Measurements from ENCODE around the gene URB1. TPM values are rescaled to one million over a fixed set of nuclear protein-coding genes. Genes with fewer than 3 reads are reported as not detected.
A peak's percentile ranks its signal among the peaks of the same experiment; 100 is the strongest.
"Not testable (repeated sequence)": the region's sequence is repeated elsewhere in the genome, so short reads cannot be mapped to it uniquely, and the experiment has no call there.

Gene URB1
- total RNA-seq, 6 donors from 2014 or later = 9.3 to 23.0 (median 14.1) TPM

- Histone ChIP-seq H3K27me3 (no peaks in the 10 kb centered on the region), H3K27ac (no peak overlapping the region), H3K9me3 (no peaks in the 10 kb centered on the region), H3K4me3 (no peak overlapping the region), H3K36me3 (peaks cover 12 to 57% (median 41%) of the 10 kb centered on the region in 4 donors), H3K4me1 (no peaks in the 10 kb centered on the region)
- DNase-seq = no peak
- 96 to 99% methylated on average over 6 of the region's 6 CpGs for WGBS, 2 donors
- no peak for TF ChIP-seq EP300 (IDR thresholded peaks at IDR 0.05)
- no peak for TF ChIP-seq POLR2AphosphoS5 (IDR thresholded peaks at IDR 0.05)
- no peak for TF ChIP-seq POLR2A (IDR thresholded peaks at IDR 0.05)
- no peak for TF ChIP-seq CTCF (IDR thresholded peaks at IDR 0.05)
- ATAC-seq (ENCODE audit: low FRiP score in 2 of 2) = no peak
Measured at GRCh38 chr21:32312976-32313375, 79.8 kb downstream of the URB1 start.

GRCh38 chr21:32312326-32312725 lies 80.5 kb downstream of the URB1 start:
- Histone ChIP-seq H3K27me3 (no peaks in the 10 kb centered on the region), H3K9me3 (no peaks in the 10 kb centered on the region), H3K27ac (no peak overlapping the region), H3K4me1 (no peaks in the 10 kb centered on the region), H3K4me3 (no peak overlapping the region), H3K36me3 (peaks cover 12 to 51% (median 35%) of the 10 kb centered on the region in 4 donors)
- ATAC-seq (ENCODE audit: low FRiP score in 2 of 2) (no peak), DNase-seq (no peak)
- TF ChIP-seq EP300 (IDR thresholded peaks at IDR 0.05) (no peak), CTCF (IDR thresholded peaks at IDR 0.05) (no peak)
- WGBS, 2 donors = 95 to 98% methylated on average over 3 to 5 of the region's 5 CpGs

- ATAC-seq (ENCODE audit: low FRiP score in 2 of 2) (peak in 1 of 2 donors; percentile 30), DNase-seq (no peak)
- no peak overlapping the region for H3K27ac ChIP-seq
- H3K36me3 ChIP-seq = peaks cover 10 to 44% (median 29%) of the 10 kb centered on the region in 4 donors
- 97 to 100% methylated on average over 8 of the region's 9 CpGs for WGBS, 2 donors
- TF ChIP-seq POLR2A (IDR thresholded peaks at IDR 0.05) = no peak
- TF ChIP-seq POLR2AphosphoS5 (IDR thresholded peaks at IDR 0.05) = no peak
- TF ChIP-seq EP300 (IDR thresholded peaks at IDR 0.05) = no peak
- no peak for TF ChIP-seq CTCF (IDR thresholded peaks at IDR 0.05)
- H3K9me3 ChIP-seq = no peaks in the 10 kb centered on the region
- H3K4me3 ChIP-seq = no peak overlapping the region
- H3K27me3 ChIP-seq = no peaks in the 10 kb centered on the region
- no peaks in the 10 kb centered on the region for H3K4me1 ChIP-seq
Measured at GRCh38 chr21:32311621-32312020, 81.2 kb downstream of the URB1 start.

- H3K27me3 ChIP-seq; DNase-seq; H3K4me3 ChIP-seq; H3K27ac ChIP-seq; ATAC-seq (ENCODE audit: low FRiP score in 2 of 2); H3K4me1 ChIP-seq; H3K9me3 ChIP-seq: not testable (repeated sequence)
- peaks cover 6 to 37% (median 22%) of the 10 kb centered on the region in 4 donors for H3K36me3 ChIP-seq
- 89 to 90% methylated on average over 9 of the region's 9 CpGs for WGBS, 2 donors
Measured at GRCh38 chr21:32310976-32311375, 81.8 kb downstream of the URB1 start.

GRCh38 chr21:32309906-32310460 lies 82.8 kb downstream of the URB1 start:
- Histone ChIP-seq H3K36me3 (peaks cover 6 to 29% (median 20%) of the 10 kb centered on the region in 4 donors), H3K27me3 (no peaks in the 10 kb centered on the region), H3K27ac (no peak overlapping the region), H3K4me1 (no peaks in the 10 kb centered on the region), H3K9me3 (no peaks in the 10 kb centered on the region), H3K4me3 (no peak overlapping the region)
- ATAC-seq (ENCODE audit: low FRiP score in 2 of 2) (no peak), DNase-seq (no peak)
- no peak for TF ChIP-seq EP300 (IDR thresholded peaks at IDR 0.05)
- 89 to 91% methylated on average over 5 to 7 of the region's 7 CpGs for WGBS, 2 donors

GRCh38 chr21:32308696-32309095 lies 84.1 kb downstream of the URB1 start:
- Histone ChIP-seq H3K4me3 (no peak overlapping the region), H3K27me3 (no peaks in the 10 kb centered on the region), H3K36me3 (peaks cover 0 to 17% (median 9%) of the 10 kb centered on the region in 4 donors), H3K4me1 (no peaks in the 10 kb centered on the region), H3K9me3 (no peaks in the 10 kb centered on the region), H3K27ac (no peak overlapping the region)
- TF ChIP-seq POLR2A (IDR thresholded peaks at IDR 0.05) = no peak
- TF ChIP-seq CTCF (IDR thresholded peaks at IDR 0.05) = no peak
- TF ChIP-seq POLR2AphosphoS5 (IDR thresholded peaks at IDR 0.05) = no peak
- TF ChIP-seq EP300 (IDR thresholded peaks at IDR 0.05) = no peak
- DNase-seq (no peak), ATAC-seq (ENCODE audit: low FRiP score in 2 of 2) (no peak)
- 95 to 96% methylated on average over 10 of the region's 10 CpGs for WGBS, 2 donors
